GM11168 (cell line): Measurements from ENCODE around the gene SPAG9.

Source experiments
- in situ Hi-C: fragments of 300-500 bp; cut with MboI; formaldehyde crosslinking; loops from one replicate; pipeline ENCODE4 v1.12.0; 2022; ENCODE audit warnings: low sequenced_read_pairs; ENCODE audit not compliant: unreplicated experiment

The SPAG9 gene

GRCh38 chr17:51050291-51051033 is 70.2 kb downstream of the SPAG9 start:
- in situ Hi-C loops, result no loop called here

DNA sequence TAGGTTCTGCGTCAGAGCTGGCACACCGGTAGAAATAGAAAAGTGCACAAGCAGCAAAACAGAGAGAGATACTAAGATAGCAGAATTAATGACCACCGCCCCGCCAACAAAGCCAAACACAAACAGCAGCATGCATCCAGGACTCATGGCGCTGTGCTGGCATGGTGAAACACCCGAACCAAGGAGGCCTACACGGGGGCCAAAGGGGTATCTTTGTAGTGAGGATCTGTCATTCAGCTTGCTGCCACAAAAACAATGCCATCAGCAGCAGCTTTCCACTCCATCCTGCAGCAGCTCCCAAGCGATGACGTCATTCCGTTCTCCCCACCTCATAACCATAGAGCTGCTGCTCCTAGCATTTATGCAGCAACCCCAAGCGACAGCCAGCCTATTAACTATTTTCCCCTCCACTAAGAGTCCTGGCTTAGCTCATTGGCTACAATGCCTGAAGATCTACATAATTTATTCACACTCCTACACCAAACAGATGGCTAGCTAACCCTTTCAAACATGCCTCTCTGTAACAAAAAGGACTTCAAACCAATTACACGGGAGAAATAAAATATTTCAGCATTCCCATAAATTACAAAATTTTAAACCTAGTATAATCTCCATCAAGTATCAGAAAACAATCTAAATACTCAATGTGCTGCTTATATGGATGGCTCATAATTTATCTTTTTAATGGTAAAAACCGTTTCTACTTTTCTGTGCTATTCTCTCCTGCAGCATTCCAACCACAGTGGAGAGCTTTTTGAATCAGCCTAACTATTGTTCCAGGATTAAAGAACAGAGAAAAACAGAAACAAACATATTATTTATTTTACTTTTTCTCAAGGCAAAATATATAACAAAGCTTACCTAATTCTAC is 73.9 kb downstream of the SPAG9 start:
- in situ Hi-C loops, result no loop called here

- in situ Hi-C loops, result no loop called here
These were observed 74.6 kb downstream of the SPAG9 start for GRCh38 chr17:51046046-51046445.

GRCh38 chr17:51045621-51046020 is 75.0 kb downstream of the SPAG9 start:
- in situ Hi-C loops, result no loop called here

- in situ Hi-C loops, result no loop called here
These were observed 75.7 kb downstream of the SPAG9 start for GRCh38 chr17:51044976-51045375.

GRCh38 chr17:51036084-51036483 is 84.6 kb downstream of the SPAG9 start:
- in situ Hi-C loops, result no loop called here

GRCh38 chr17:51035431-51035830 is 85.2 kb downstream of the SPAG9 start:
- in situ Hi-C loops, result no loop called here

- in situ Hi-C loops, result no loop called here
These were observed 85.9 kb downstream of the SPAG9 start for GRCh38 chr17:51034800-51035199.

DNA sequence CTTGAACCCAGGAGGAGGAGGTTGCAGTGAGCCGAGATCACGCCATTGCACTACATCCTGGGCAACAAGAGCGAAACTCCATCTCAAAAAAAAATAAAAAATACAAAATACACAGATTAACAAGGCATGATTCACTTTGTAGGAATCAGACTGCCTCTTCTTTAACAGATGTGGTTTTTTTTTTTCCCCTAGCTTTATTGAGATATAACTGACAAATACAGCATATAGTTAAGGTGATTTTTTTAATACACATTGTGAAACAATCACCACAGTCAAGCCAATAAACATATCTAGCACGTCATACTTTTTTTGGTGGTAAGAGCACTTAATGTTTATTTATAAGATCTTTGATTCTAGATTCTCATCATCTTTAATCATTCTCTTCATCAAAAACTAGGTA is 87.8 kb downstream of the SPAG9 start:
- in situ Hi-C loops, result no loop called here

GRCh38 chr17:51029568-51030463 is 90.9 kb downstream of the SPAG9 start:
- in situ Hi-C loops, result no loop called here

DNA sequence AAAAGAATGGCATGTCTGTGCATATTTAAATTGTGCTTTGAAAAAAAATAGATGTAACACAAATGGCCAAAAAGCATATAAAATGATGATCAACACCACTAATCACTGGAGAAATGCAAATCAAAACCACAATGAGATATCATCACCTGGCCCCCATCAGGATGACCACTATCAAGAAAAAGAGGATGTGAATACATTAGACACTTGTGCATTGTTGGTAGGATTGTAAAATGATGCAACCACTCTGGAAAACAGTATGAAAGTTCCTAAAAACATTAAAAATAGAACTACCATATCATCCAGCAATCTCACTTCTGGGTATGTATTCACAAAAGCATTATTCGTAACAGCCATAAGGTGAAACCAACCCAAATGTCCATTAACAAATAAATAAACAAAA is 91.5 kb downstream of the SPAG9 start:
- in situ Hi-C loops, result no loop called here

DNA sequence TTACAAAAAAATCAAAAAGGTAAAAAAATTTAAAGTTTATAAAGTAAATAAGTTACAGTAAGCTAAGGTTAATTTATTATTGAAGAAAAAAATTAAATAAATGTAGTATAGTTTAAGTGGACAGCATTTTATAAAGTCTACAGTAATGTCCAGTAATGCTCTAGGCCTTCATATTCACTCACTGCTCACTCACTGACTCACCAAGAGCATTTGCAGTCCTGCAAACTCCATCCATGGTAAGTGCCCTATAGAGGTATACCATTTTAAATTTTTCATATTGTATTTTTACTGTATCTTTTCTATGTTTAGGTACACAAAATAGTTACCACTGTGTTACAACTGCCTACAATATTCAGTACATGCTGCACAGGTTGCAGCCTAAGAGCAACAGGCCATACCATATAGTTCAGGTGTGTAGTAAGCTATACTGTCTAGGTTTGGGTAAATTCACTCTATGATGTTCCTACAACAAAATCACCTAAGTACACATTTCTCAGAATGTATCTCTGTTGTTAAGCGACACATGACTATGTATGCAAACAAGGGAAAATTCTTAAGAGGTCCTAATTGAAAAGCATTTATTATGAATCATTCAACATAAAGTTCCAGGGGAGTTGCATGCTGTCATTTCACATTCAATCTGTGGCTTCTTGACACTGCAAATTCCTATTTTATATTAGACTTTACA is 92.3 kb downstream of the SPAG9 start:
- in situ Hi-C loops, result no loop called here

DNA sequence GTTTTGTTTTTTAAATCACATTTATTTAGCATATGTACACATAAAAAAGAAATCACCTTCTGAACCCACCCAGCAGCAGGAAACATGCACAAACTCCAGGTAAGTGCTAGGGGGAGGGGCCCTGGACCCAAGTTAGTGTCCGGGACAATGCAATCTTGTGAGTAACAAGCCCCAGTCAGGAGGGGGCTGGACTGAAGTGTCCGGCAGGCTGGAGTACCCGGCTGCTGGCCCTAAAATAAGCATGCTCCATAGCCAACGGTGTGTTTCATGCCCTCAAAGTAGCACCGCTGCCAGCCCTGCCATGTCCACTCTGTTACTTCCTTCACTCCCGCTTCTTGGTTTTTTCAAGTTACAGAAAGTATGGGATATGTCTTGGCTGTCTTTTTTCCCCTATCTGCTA is 102.1 kb downstream of the SPAG9 start:
- in situ Hi-C loops, result no loop called here

DNA sequence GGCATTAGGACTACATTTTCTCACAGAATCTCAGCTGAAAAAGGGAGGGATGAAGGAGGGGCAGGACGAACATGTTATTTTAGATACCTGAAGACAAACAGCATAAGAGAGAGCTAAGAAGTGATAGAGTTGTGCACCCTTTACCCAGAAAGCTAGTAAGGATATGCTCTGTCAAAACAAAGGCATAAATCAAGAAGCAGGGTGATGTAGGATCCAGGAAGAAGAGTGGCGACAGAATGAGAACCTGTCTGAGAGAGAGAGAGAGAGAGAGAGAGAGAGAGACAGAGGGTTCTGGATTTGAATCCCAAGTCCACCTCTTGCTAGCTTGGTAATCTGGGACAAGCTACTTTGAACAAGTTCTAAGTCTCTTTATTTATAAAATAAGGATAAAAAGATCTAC is 103.4 kb downstream of the SPAG9 start:
- in situ Hi-C loops, result no loop called here

DNA sequence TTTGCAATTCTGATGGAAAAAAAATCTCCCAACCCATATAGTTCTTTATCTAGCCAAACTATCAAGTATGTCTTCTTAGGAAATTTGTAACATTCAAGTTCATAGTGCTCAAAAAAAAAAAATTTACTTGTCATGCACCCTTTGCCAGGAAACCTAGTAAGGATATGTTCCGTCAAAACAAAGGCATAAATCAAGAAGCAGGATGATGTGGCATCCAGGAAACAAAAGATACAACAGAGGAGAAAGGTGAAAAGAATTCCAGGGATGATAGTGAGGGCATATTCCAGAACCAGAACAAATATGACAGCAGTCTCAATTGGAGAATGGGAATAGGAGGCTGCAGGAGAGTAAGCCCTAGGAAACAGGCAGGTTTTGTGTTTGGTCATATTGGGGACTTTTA is 104.6 kb downstream of the SPAG9 start:
- in situ Hi-C loops, result no loop called here

- in situ Hi-C loops, result no loop called here
These were observed 105.5 kb downstream of the SPAG9 start for GRCh38 chr17:51015145-51015558.

DNA sequence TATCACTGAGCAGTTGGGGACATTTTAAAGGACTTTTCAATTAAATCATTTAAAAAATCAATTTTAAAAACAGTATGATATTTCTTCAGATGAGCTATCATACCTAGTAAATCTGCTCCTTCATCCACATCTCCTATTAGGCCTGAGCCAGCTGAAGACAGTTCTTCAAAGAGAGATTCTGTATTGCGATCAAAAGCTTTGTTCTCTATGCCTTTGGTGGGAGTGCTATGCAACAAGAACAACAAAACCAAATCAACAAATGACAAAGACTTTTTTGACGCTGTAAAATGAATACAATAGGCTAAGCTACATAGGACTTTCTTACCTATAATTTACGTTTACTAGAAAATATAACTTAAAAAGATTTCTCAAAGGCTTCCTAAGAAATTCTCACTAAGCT is 106.5 kb downstream of the SPAG9 start:
- in situ Hi-C loops, result no loop called here

GRCh38 chr17:51013322-51013721 is 107.3 kb downstream of the SPAG9 start:
- in situ Hi-C loops, result no loop called here

DNA sequence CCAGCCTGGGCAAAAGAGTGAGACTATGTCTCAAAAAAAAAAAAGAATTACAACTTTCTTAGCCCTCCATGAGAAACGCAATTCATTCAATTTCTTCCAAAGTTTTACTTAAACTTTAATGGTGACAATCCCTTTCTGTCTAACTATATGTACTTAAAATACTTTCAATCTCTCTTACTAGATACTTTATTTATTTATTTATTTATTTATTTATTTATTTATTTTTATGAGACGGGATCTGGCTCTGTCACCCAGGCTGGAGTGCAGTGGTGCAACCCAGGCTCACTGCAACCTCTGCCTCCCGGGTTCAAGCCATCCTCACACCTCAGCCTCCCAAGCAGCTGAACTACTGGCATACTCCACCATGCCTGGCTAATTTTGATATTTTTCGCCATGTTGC is 108.1 kb downstream of the SPAG9 start:
- in situ Hi-C loops, result no loop called here

- in situ Hi-C loops, result no loop called here
These were observed 110.4 kb downstream of the SPAG9 start for GRCh38 chr17:51010173-51010675.
